SK-N-SH (cell line): ENCODE measurements around the gene TBXAS1. TPM values are rescaled to one million over a fixed set of nuclear protein-coding genes. Genes with fewer than 3 reads are reported as not detected.

ENCODE experiments used
- CTCF ChIA-PET: fragments of 300-600, 350-600 bp; formaldehyde crosslinking; extraction: SDS; loops from one replicate; lab custom pipeline; 2021; lab: Yijun Ruan, JAX
- POLR2A ChIA-PET: fragments of 350-600 bp; sonication (Branson Sonifier 250); formaldehyde crosslinking; extraction: SDS; loops from one replicate; lab custom pipeline; 2020; ENCODE audit warnings: antibody characterized with exemption, inconsistent platforms; lab: Yijun Ruan, JAX
- DNase-seq: peaks from one replicate; pipeline ENCODE4 v3.0.0; 2012
- H2AFZ ChIP-seq: fragments of 200-600 bp; sonication (generic); 2 replicates; pipeline ENCODE4 v1.8.1; 2016; ENCODE audit warnings: antibody characterized with exemption, mild to moderate bottlenecking, low read depth
- H3F3A ChIP-seq: fragments of 200-600 bp; sonication (generic); replicated peaks from 2 replicates; pipeline ENCODE3; 2016; ENCODE audit warnings: antibody characterized with exemption, mild to moderate bottlenecking; ENCODE audit not compliant: insufficient read depth
- H3K27ac ChIP-seq, 2 experiments: fragments of 200-500 bp in 1 of 2; fragments of 200-600 bp in 1 of 2; sonication (Bioruptor generic) in 1 of 2; sonication (generic), shearing (Covaris generic) in 1 of 2; 2 replicates each; pipeline versions ENCODE4 v1.5.1 to v1.6.1; 2014 to 2016; ENCODE audit warnings: low read depth in 2 of 2, inconsistent platforms in 1 of 2, low read length in 1 of 2, mild to moderate bottlenecking in 1 of 2, mixed read lengths in 1 of 2
- H3K27me3 ChIP-seq: fragments of 200-600 bp; sonication (generic), shearing (Covaris generic); 2 replicates; pipeline ENCODE4 v1.6.1; 2016; ENCODE audit warnings: mixed run types; ENCODE audit not compliant: insufficient read depth
- H3K36me3 ChIP-seq, 2 experiments: fragments of 200-500 bp in 1 of 2; fragments of 200-600 bp in 1 of 2; sonication (Bioruptor generic) in 1 of 2; sonication (generic) in 1 of 2; replicated peaks in 1 of 2; 2 replicates each; pipeline versions ENCODE3 to v1.5.1; 2014 to 2016; ENCODE audit warnings: low read length in 1 of 2, mild to moderate bottlenecking in 1 of 2; ENCODE audit not compliant: insufficient read depth in 2 of 2, control insufficient read depth in 1 of 2
- H3K4me1 ChIP-seq, 2 experiments: fragments of 200-500 bp in 1 of 2; fragments of 200-600 bp in 1 of 2; sonication (Bioruptor generic) in 1 of 2; sonication (generic), shearing (Covaris generic) in 1 of 2; 2 replicates each; pipeline versions ENCODE4 v1.5.1 to v1.6.1; 2014 to 2016; ENCODE audit warnings: low read depth in 1 of 2, low read length in 1 of 2, mixed run types in 1 of 2; ENCODE audit not compliant: insufficient read depth in 2 of 2, control insufficient read depth in 1 of 2
- H3K4me2 ChIP-seq: fragments of 200-600 bp; sonication (generic), shearing (Covaris generic); 2 replicates; pipeline ENCODE4 v1.6.1; 2017; ENCODE audit warnings: mixed run types
- H3K4me3 ChIP-seq, 2 experiments: fragments of 200-500 bp in 1 of 2; fragments of 200-600 bp in 1 of 2; sonication (Bioruptor generic) in 1 of 2; sonication (generic), shearing (Covaris generic) in 1 of 2; 2 replicates each; pipeline versions ENCODE4 v1.5.1 to v1.8.1; 2014 to 2016; ENCODE audit warnings: low read depth in 2 of 2, inconsistent platforms in 1 of 2, low read length in 1 of 2, mild to moderate bottlenecking in 1 of 2, mixed read lengths in 1 of 2, moderate library complexity in 1 of 2
- H3K79me2 ChIP-seq: fragments of 200-600 bp; sonication (generic); 2 replicates; pipeline ENCODE4 v1.8.1; 2017; ENCODE audit warnings: mild to moderate bottlenecking; ENCODE audit not compliant: insufficient read depth
- H3K9ac ChIP-seq: fragments of 200-600 bp; sonication (generic); 2 replicates; pipeline ENCODE4 v1.6.1; 2017; ENCODE audit warnings: mixed run types
- H3K9me2 ChIP-seq: fragments of 200-600 bp; sonication (generic); 2 replicates; pipeline ENCODE4 v1.6.1; 2017; ENCODE audit warnings: mixed run types
- H3K9me3 ChIP-seq: fragments of 200-600 bp; sonication (generic); 2 replicates; pipeline ENCODE4 v1.6.1; 2017; ENCODE audit warnings: mixed run types, mild to moderate bottlenecking, moderate library complexity
- H4K20me1 ChIP-seq: fragments of 200-600 bp; sonication (generic); 2 replicates; pipeline ENCODE4 v1.6.1; 2017; ENCODE audit warnings: mild to moderate bottlenecking, mixed run types; ENCODE audit not compliant: insufficient read depth
- CTCF ChIP-seq: fragments of 200-600 bp; sonication (generic); IDR thresholded peaks from 2 replicates; pipeline ENCODE4 v1.6.1; 2017; ENCODE audit warnings: antibody characterized with exemption, mild to moderate bottlenecking, moderate library complexity
- ELF1 ChIP-seq: IDR thresholded peaks from 2 replicates; pipeline ENCODE4 v1.4.0; 2012
- EP300 ChIP-seq, 2 experiments: IDR thresholded peaks; 2 replicates each; pipeline versions ENCODE4 v1.4.0 to v1.6.1; 2012; ENCODE audit warnings: borderline replicate concordance in 1 of 2, low read depth in 1 of 2, low read length in 1 of 2
- FOSL2 ChIP-seq: IDR thresholded peaks from 2 replicates; pipeline ENCODE4 v1.4.0; 2012; ENCODE audit warnings: low read depth, mild to moderate bottlenecking, moderate library complexity, borderline replicate concordance
- FOXJ3 ChIP-seq: sonication (generic); formaldehyde crosslinking; IDR thresholded peaks from 2 replicates; pipeline ENCODE4 v1.5.1; 2020; ENCODE audit warnings: mild to moderate bottlenecking, missing genetic modification reagents
- GATA2 ChIP-seq: sonication (generic); formaldehyde crosslinking; IDR thresholded peaks from 2 replicates; pipeline ENCODE4 v1.5.0; 2020; ENCODE audit warnings: mild to moderate bottlenecking, missing genetic modification reagents
- MEF2A ChIP-seq: IDR thresholded peaks from 2 replicates; pipeline ENCODE4 v1.4.0; 2012; ENCODE audit warnings: low read depth, borderline replicate concordance
- MXI1 ChIP-seq: IDR thresholded peaks from 2 replicates; pipeline ENCODE4 v1.6.1; 2012; ENCODE audit warnings: mild to moderate bottlenecking, low read depth, low read length, improper control_type of control experiment
- NFIC ChIP-seq: IDR thresholded peaks from 2 replicates; pipeline ENCODE4 v1.4.0; 2012; ENCODE audit warnings: borderline replicate concordance
- POLR2AphosphoS5 ChIP-seq: IDR thresholded peaks from 2 replicates; pipeline ENCODE4 v1.6.1; 2012; ENCODE audit warnings: low read depth, low read length
- RAD21 ChIP-seq: IDR thresholded peaks from 2 replicates; pipeline ENCODE4 v1.6.1; 2012; ENCODE audit warnings: mild to moderate bottlenecking, low read length
- RFX5 ChIP-seq: IDR thresholded peaks from 2 replicates; pipeline ENCODE4 v1.6.1; 2012; ENCODE audit warnings: mild to moderate bottlenecking, improper control_type of control experiment, low read length
- SIN3A ChIP-seq: IDR thresholded peaks from 2 replicates; pipeline ENCODE4 v1.6.1; 2012; ENCODE audit warnings: low read depth, mild to moderate bottlenecking, low read length, moderate library complexity, borderline replicate concordance
- TCF12 ChIP-seq: IDR thresholded peaks from 2 replicates; pipeline ENCODE4 v1.4.0; 2012
- YY1 ChIP-seq: IDR thresholded peaks from 2 replicates; pipeline ENCODE4 v1.4.0; 2012; ENCODE audit warnings: low read depth, mild to moderate bottlenecking
- ZBTB33 ChIP-seq: IDR thresholded peaks from 2 replicates; pipeline ENCODE4 v1.4.0; 2012; ENCODE audit warnings: low read depth, borderline replicate concordance
- WGBS: methylation state at CpG from one replicate; pipeline ENCODE4 v1.1.6; 2017; ENCODE audit warnings: low lambda C conversion rate; 5-methylcytosine and 5-hydroxymethylcytosine counted together
- polyA plus RNA-seq, 3 experiments: library from polyadenylated mRNA; depleted of rRNA; stranded (reverse); fragments of >200 nt; gene quantifications; 2 replicates each; pipeline ENCODE4 v1.2.3, GENCODE V29; 2012
- TF ChIP-seq, protein P1 (sequence below): IDR thresholded peaks from 2 replicates; pipeline ENCODE4 v1.4.0; 2012; ENCODE audit warnings: low read depth
- TF ChIP-seq, protein P2 (sequence below): IDR thresholded peaks from 2 replicates; pipeline ENCODE4 v1.4.0; 2012; ENCODE audit warnings: low read depth, borderline replicate concordance

The TBXAS1 gene
- polyA plus RNA-seq, 1 of the 3 experiments (the other 2 are of a cell fraction) = 4.4 TPM

GRCh38 chr7:139871331-139871730, 42.3 kb downstream of the TBXAS1 start:
- POLR2A ChIA-PET = no interaction called here
- TF ChIP-seq FOXJ3 (CRISPR knock-in tag) (no peak), SIN3A (no peak), ELF1 (no peak), YY1 (no peak), RFX5 (no peak), MXI1 (no peak), NFIC (no peak), GATA2 (CRISPR knock-in tag) (no peak), CTCF (no peak), TCF12 (no peak), EP300 (IDR thresholded peaks at IDR 0.05; ENCODE audit: borderline replicate concordance in 1 of 2, low read depth in 1 of 2, low read length in 1 of 2) (no peak), RAD21 (no peak), MEF2A (no peak), POLR2AphosphoS5 (no peak), FOSL2 (no peak)
- 84% methylated on average over 8 of the region's 8 CpGs for WGBS
- H3K27me3 ChIP-seq = no peaks in the 10 kb centered on the region
- H2AFZ ChIP-seq = no peak overlapping the region
- DNase-seq = no peak
- no peaks in the 10 kb centered on the region for H4K20me1 ChIP-seq
- H3K9me3 ChIP-seq = no peaks in the 10 kb centered on the region
- H3F3A ChIP-seq = no peaks in the 10 kb centered on the region
- peaks cover 0 to 4% of the 10 kb centered on the region in 2 experiments; a peak in 1 of 4 replicates for H3K4me1 ChIP-seq
- H3K27ac ChIP-seq = no peak overlapping the region
- no peak overlapping the region for H3K4me2 ChIP-seq
- no peak overlapping the region for H3K9ac ChIP-seq
- CTCF ChIA-PET = interaction anchor here (0.9 to 3.0 kb wide), 2 partner anchors 22 to 270 kb away, joined by 3 to 7 read pairs; no protein-coding TSS in a partner anchor
- H3K4me3 ChIP-seq = no peak overlapping the region
- no peaks in the 10 kb centered on the region for H3K36me3 ChIP-seq
- no peaks in the 10 kb centered on the region for H3K9me2 ChIP-seq
- no peaks in the 10 kb centered on the region for H3K79me2 ChIP-seq

DNA sequence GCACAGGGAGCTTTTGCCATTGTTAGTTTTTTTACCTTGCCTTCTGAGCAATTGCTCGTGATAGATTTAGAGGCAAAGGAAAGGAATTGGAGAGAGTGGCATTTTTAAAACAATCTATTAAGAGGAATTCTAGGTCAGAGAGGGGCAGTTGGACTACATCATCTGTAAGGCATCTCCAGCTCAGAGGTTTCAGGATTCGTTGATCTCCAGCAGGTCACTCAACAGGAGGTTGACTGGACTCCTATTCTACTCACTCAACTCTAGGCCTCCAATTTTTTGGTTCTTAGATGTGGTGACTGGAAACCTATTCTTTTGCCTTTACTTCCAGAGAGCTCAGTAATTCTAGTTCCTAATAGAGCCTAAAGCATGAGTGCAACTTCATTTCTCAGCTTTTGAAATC, 42.8 kb downstream of the TBXAS1 start:
- ChIA-PET POLR2A (no interaction called here), CTCF (interaction anchor here (0.9 to 3.0 kb wide), 2 partner anchors 21 to 270 kb away, joined by 3 to 7 read pairs; no protein-coding TSS in a partner anchor)
- no peak overlapping the region for H2AFZ ChIP-seq
- no peaks in the 10 kb centered on the region for H3K36me3 ChIP-seq
- no peaks in the 10 kb centered on the region for H3K79me2 ChIP-seq
- H3K4me2 ChIP-seq = no peak overlapping the region
- H3K9ac ChIP-seq = no peak overlapping the region
- H3K27me3 ChIP-seq = no peaks in the 10 kb centered on the region
- H3K4me3 ChIP-seq = no peak overlapping the region
- TF ChIP-seq, protein P1, sequence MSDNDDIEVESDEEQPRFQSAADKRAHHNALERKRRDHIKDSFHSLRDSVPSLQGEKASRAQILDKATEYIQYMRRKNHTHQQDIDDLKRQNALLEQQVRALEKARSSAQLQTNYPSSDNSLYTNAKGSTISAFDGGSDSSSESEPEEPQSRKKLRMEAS = no peak
- TF ChIP-seq, protein P2, sequence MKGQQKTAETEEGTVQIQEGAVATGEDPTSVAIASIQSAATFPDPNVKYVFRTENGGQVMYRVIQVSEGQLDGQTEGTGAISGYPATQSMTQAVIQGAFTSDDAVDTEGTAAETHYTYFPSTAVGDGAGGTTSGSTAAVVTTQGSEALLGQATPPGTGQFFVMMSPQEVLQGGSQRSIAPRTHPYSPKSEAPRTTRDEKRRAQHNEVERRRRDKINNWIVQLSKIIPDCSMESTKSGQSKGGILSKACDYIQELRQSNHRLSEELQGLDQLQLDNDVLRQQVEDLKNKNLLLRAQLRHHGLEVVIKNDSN = no peak
- TF ChIP-seq SIN3A = no peak
- no peak for TF ChIP-seq ZBTB33
- no peak for TF ChIP-seq NFIC
- H3K9me2 ChIP-seq = no peaks in the 10 kb centered on the region
- H3K4me1 ChIP-seq = peaks cover 0 to 4% of the 10 kb centered on the region in 2 experiments; a peak in 1 of 4 replicates
- H3F3A ChIP-seq = no peaks in the 10 kb centered on the region
- no peaks in the 10 kb centered on the region for H4K20me1 ChIP-seq
- WGBS = 54% methylated on average over 2 of the region's 2 CpGs
- DNase-seq = no peak
- no peaks in the 10 kb centered on the region for H3K9me3 ChIP-seq
- no peak overlapping the region for H3K27ac ChIP-seq
